ENCODE measurements around the gene ZAP70.
"Not testable (repeated sequence)": the region's sequence is repeated elsewhere in the genome, so short reads cannot be mapped to it uniquely, and the experiment has no call there.

ZAP70 gene

GRCh38 chr2:97676620-97677019, 36.8 kb upstream of the ZAP70 start:
- Histone ChIP-seq H3K4me3 (ENCODE audit: low read depth in 1 of 2, low read length in 2 of 2) (no peak overlapping the region), H3K9ac (ENCODE audit: low read length) (no peak overlapping the region), H3K27me3 (ENCODE audit: control insufficient read depth in 1 of 2, insufficient read depth in 2 of 2, low read length in 2 of 2) (no peaks in the 10 kb centered on the region), H3K36me3 (ENCODE audit: insufficient read depth, low read length) (peaks cover 4% of the 10 kb centered on the region), H3K27ac (ENCODE audit: low read depth, low read length) (no peak overlapping the region), H3K4me1 (ENCODE audit: insufficient read depth, low read length) (no peaks in the 10 kb centered on the region), H3K9me3 (ENCODE audit: low read length) (no peaks in the 10 kb centered on the region)

- H3K27me3 ChIP-seq (ENCODE audit: control insufficient read depth in 1 of 2, insufficient read depth in 2 of 2, low read length in 2 of 2) = no peaks in the 10 kb centered on the region
- H3K27ac ChIP-seq (ENCODE audit: low read depth, low read length) = no peak overlapping the region
- H3K4me3 ChIP-seq (ENCODE audit: low read depth in 1 of 2, low read length in 2 of 2) = no peak overlapping the region
- no peaks in the 10 kb centered on the region for H3K9me3 ChIP-seq (ENCODE audit: low read length)
- no peak overlapping the region for H3K9ac ChIP-seq (ENCODE audit: low read length)
- no peaks in the 10 kb centered on the region for H3K4me1 ChIP-seq (ENCODE audit: insufficient read depth, low read length)
- peaks cover 4% of the 10 kb centered on the region for H3K36me3 ChIP-seq (ENCODE audit: insufficient read depth, low read length)
These were observed 35.9 kb upstream of the ZAP70 start for GRCh38 chr2:97677480-97677879.

GRCh38 chr2:97678298-97678697, 35.1 kb upstream of the ZAP70 start:
- no peaks in the 10 kb centered on the region for H3K4me1 ChIP-seq (ENCODE audit: insufficient read depth, low read length)

GRCh38 chr2:97687235-97687634, 26.1 kb upstream of the ZAP70 start:
- not testable (repeated sequence) for H3K4me3 ChIP-seq (ENCODE audit: low read depth in 1 of 2, low read length in 2 of 2); H3K4me1 ChIP-seq (ENCODE audit: insufficient read depth, low read length); H3K9me3 ChIP-seq (ENCODE audit: low read length); H3K9ac ChIP-seq (ENCODE audit: low read length); H3K27ac ChIP-seq (ENCODE audit: low read depth, low read length); H3K27me3 ChIP-seq (ENCODE audit: control insufficient read depth in 1 of 2, insufficient read depth in 2 of 2, low read length in 2 of 2); H3K36me3 ChIP-seq (ENCODE audit: insufficient read depth, low read length)

More at GRCh38 chr2:97678298-97678697, 35.1 kb upstream of the ZAP70 start:
- peaks cover 4% of the 10 kb centered on the region for H3K36me3 ChIP-seq (ENCODE audit: insufficient read depth, low read length)
- no peak overlapping the region for H3K4me3 ChIP-seq (ENCODE audit: low read depth in 1 of 2, low read length in 2 of 2)
- H3K27ac ChIP-seq (ENCODE audit: low read depth, low read length) = no peak overlapping the region
- H3K27me3 ChIP-seq (ENCODE audit: control insufficient read depth in 1 of 2, insufficient read depth in 2 of 2, low read length in 2 of 2) = no peaks in the 10 kb centered on the region
- no peak overlapping the region for H3K9ac ChIP-seq (ENCODE audit: low read length)
- H3K9me3 ChIP-seq (ENCODE audit: low read length) = no peaks in the 10 kb centered on the region

- H3K36me3 ChIP-seq (ENCODE audit: insufficient read depth, low read length) = no peaks in the 10 kb centered on the region
- H3K27me3 ChIP-seq (ENCODE audit: control insufficient read depth in 1 of 2, insufficient read depth in 2 of 2, low read length in 2 of 2) = no peaks in the 10 kb centered on the region
- H3K4me3 ChIP-seq (ENCODE audit: low read depth in 1 of 2, low read length in 2 of 2) = no peak overlapping the region
- no peak overlapping the region for H3K9ac ChIP-seq (ENCODE audit: low read length)
- no peak overlapping the region for H3K27ac ChIP-seq (ENCODE audit: low read depth, low read length)
- H3K4me1 ChIP-seq (ENCODE audit: insufficient read depth, low read length) = no peaks in the 10 kb centered on the region
- no peaks in the 10 kb centered on the region for H3K9me3 ChIP-seq (ENCODE audit: low read length)
These were observed 25.1 kb upstream of the ZAP70 start for GRCh38 chr2:97688062-97688827.

- Histone ChIP-seq H3K27me3 (ENCODE audit: control insufficient read depth in 1 of 2, insufficient read depth in 2 of 2, low read length in 2 of 2) (no peaks in the 10 kb centered on the region), H3K4me3 (ENCODE audit: low read depth in 1 of 2, low read length in 2 of 2) (no peak overlapping the region), H3K27ac (ENCODE audit: low read depth, low read length) (no peak overlapping the region), H3K36me3 (ENCODE audit: insufficient read depth, low read length) (no peaks in the 10 kb centered on the region), H3K9ac (ENCODE audit: low read length) (no peak overlapping the region), H3K4me1 (ENCODE audit: insufficient read depth, low read length) (no peaks in the 10 kb centered on the region), H3K9me3 (ENCODE audit: low read length) (no peaks in the 10 kb centered on the region)
These were observed 22.2 kb upstream of the ZAP70 start for GRCh38 chr2:97691166-97691565.

GRCh38 chr2:97693476-97693875, 19.9 kb upstream of the ZAP70 start:
- H3K4me1 ChIP-seq (ENCODE audit: insufficient read depth, low read length) = no peaks in the 10 kb centered on the region
- H3K9ac ChIP-seq (ENCODE audit: low read length) = no peak overlapping the region
- H3K4me3 ChIP-seq (ENCODE audit: low read depth in 1 of 2, low read length in 2 of 2) = no peak overlapping the region
- H3K36me3 ChIP-seq (ENCODE audit: insufficient read depth, low read length) = no peaks in the 10 kb centered on the region
- H3K27ac ChIP-seq (ENCODE audit: low read depth, low read length) = no peak overlapping the region
- no peaks in the 10 kb centered on the region for H3K9me3 ChIP-seq (ENCODE audit: low read length)
- H3K27me3 ChIP-seq (ENCODE audit: control insufficient read depth in 1 of 2, insufficient read depth in 2 of 2, low read length in 2 of 2) = no peaks in the 10 kb centered on the region

GRCh38 chr2:97695744-97696143, 17.6 kb upstream of the ZAP70 start:
- Histone ChIP-seq H3K4me3 (ENCODE audit: low read depth in 1 of 2, low read length in 2 of 2) (no peak overlapping the region), H3K9me3 (ENCODE audit: low read length) (no peaks in the 10 kb centered on the region), H3K4me1 (ENCODE audit: insufficient read depth, low read length) (no peaks in the 10 kb centered on the region), H3K27me3 (ENCODE audit: control insufficient read depth in 1 of 2, insufficient read depth in 2 of 2, low read length in 2 of 2) (no peaks in the 10 kb centered on the region), H3K27ac (ENCODE audit: low read depth, low read length) (no peak overlapping the region), H3K9ac (ENCODE audit: low read length) (no peak overlapping the region), H3K36me3 (ENCODE audit: insufficient read depth, low read length) (no peaks in the 10 kb centered on the region)

- Histone ChIP-seq H3K4me3 (ENCODE audit: low read depth in 1 of 2, low read length in 2 of 2) (no peak overlapping the region), H3K36me3 (ENCODE audit: insufficient read depth, low read length) (no peaks in the 10 kb centered on the region), H3K4me1 (ENCODE audit: insufficient read depth, low read length) (no peaks in the 10 kb centered on the region), H3K27me3 (ENCODE audit: control insufficient read depth in 1 of 2, insufficient read depth in 2 of 2, low read length in 2 of 2) (no peaks in the 10 kb centered on the region), H3K9me3 (ENCODE audit: low read length) (no peaks in the 10 kb centered on the region), H3K27ac (ENCODE audit: low read depth, low read length) (no peak overlapping the region), H3K9ac (ENCODE audit: low read length) (no peak overlapping the region)
These were observed 15.8 kb upstream of the ZAP70 start for GRCh38 chr2:97697252-97698235.

- Histone ChIP-seq H3K36me3 (ENCODE audit: insufficient read depth, low read length) (no peaks in the 10 kb centered on the region), H3K27me3 (ENCODE audit: control insufficient read depth in 1 of 2, insufficient read depth in 2 of 2, low read length in 2 of 2) (no peaks in the 10 kb centered on the region), H3K4me3 (ENCODE audit: low read depth in 1 of 2, low read length in 2 of 2) (no peak overlapping the region), H3K9me3 (ENCODE audit: low read length) (no peaks in the 10 kb centered on the region), H3K4me1 (ENCODE audit: insufficient read depth, low read length) (no peaks in the 10 kb centered on the region), H3K9ac (ENCODE audit: low read length) (no peak overlapping the region), H3K27ac (ENCODE audit: low read depth, low read length) (no peak overlapping the region)
These were observed 14.8 kb upstream of the ZAP70 start for GRCh38 chr2:97698530-97698929.

- Histone ChIP-seq H3K27me3 (ENCODE audit: control insufficient read depth in 1 of 2, insufficient read depth in 2 of 2, low read length in 2 of 2) (no peaks in the 10 kb centered on the region), H3K4me1 (ENCODE audit: insufficient read depth, low read length) (no peaks in the 10 kb centered on the region), H3K9ac (ENCODE audit: low read length) (no peak overlapping the region), H3K27ac (ENCODE audit: low read depth, low read length) (no peak overlapping the region), H3K4me3 (ENCODE audit: low read depth in 1 of 2, low read length in 2 of 2) (no peak overlapping the region), H3K36me3 (ENCODE audit: insufficient read depth, low read length) (no peaks in the 10 kb centered on the region), H3K9me3 (ENCODE audit: low read length) (no peaks in the 10 kb centered on the region)
These were observed 13.5 kb upstream of the ZAP70 start for GRCh38 chr2:97699765-97700444.
